ENCODE results near the gene MUC20.

GRCh38 chr3:195708626-195709481 lies 11.9 kb upstream of the MUC20 start:
- TF ChIP-seq EZH2 (IDR thresholded peaks at IDR 0.05; ENCODE audit: insufficient read depth, poor library complexity, severe bottlenecking) (no peak), EZH2phosphoT487 (IDR thresholded peaks at IDR 0.05; ENCODE audit: insufficient read depth, low read depth) (no peak)
